ENCODE data around the gene TMC5. TPM values are rescaled to one million over a fixed set of nuclear protein-coding genes. Genes with fewer than 3 reads are reported as not detected.

TMC5 gene
- total and polyA plus RNA-seq, 4 donors: 0.50 to 1.2 (median 0.83) TPM

- WGBS: 94% methylated on average over 5 of the region's 5 CpGs
- Histone ChIP-seq H3K27me3 (ENCODE audit: control insufficient read depth in 4 of 4, insufficient read depth in 4 of 4, low read length in 3 of 4) (no peaks in the 10 kb centered on the region), H3K9ac (ENCODE audit: low read depth in 1 of 2, low read length in 2 of 2) (no peak overlapping the region), H3K27ac (ENCODE audit: low read depth in 1 of 2, low read length in 2 of 2) (no peak overlapping the region), H3K36me3 (ENCODE audit: control insufficient read depth in 4 of 4, insufficient read depth in 3 of 4, low read depth in 1 of 4, low read length in 3 of 4) (no peaks in the 10 kb centered on the region), H3K9me3 (ENCODE audit: control insufficient read depth in 4 of 4, low read length in 3 of 4) (no peaks in the 10 kb centered on the region), H3K4me3 (ENCODE audit: low read depth in 1 of 3, low read length in 3 of 3) (no peak overlapping the region), H3K4me1 (ENCODE audit: control insufficient read depth in 4 of 4, insufficient read depth in 4 of 4, low read length in 3 of 4) (peaks cover 0 to 5% (median 0%) of the 10 kb centered on the region in 4 donors)
- TF ChIP-seq REST (IDR thresholded peaks at IDR 0.05): no peak
- TF ChIP-seq HNF4A (conservative IDR thresholded peaks at IDR 0.05): no peak
- TF ChIP-seq FOXA2 (IDR thresholded peaks at IDR 0.05): no peak
- TF ChIP-seq EGR1 (IDR thresholded peaks at IDR 0.05; ENCODE audit: low read depth in 2 of 2): no peak
- no peak for TF ChIP-seq FOXA1 (IDR thresholded peaks at IDR 0.05)
- no peak for TF ChIP-seq NR2F2 (IDR thresholded peaks at IDR 0.05)
- no peak for TF ChIP-seq TAF1 (conservative IDR thresholded peaks at IDR 0.05)
- no peak for TF ChIP-seq GABPA (IDR thresholded peaks at IDR 0.05 in 1 of 2, conservative IDR thresholded peaks at IDR 0.05 in 1 of 2)
- no peak for TF ChIP-seq SP1 (IDR thresholded peaks at IDR 0.05)
- no peak for TF ChIP-seq JUND (IDR thresholded peaks at IDR 0.05)
- no peak for TF ChIP-seq RXRA (IDR thresholded peaks at IDR 0.05)
- TF ChIP-seq, protein P1, sequence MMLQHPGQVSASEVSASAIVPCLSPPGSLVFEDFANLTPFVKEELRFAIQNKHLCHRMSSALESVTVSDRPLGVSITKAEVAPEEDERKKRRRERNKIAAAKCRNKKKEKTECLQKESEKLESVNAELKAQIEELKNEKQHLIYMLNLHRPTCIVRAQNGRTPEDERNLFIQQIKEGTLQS (IDR thresholded peaks at IDR 0.05): no peak
- TF ChIP-seq ZBTB33 (IDR thresholded peaks at IDR 0.05): no peak
- TF ChIP-seq YY1 (IDR thresholded peaks at IDR 0.05): no peak
- TF ChIP-seq, protein P2, sequence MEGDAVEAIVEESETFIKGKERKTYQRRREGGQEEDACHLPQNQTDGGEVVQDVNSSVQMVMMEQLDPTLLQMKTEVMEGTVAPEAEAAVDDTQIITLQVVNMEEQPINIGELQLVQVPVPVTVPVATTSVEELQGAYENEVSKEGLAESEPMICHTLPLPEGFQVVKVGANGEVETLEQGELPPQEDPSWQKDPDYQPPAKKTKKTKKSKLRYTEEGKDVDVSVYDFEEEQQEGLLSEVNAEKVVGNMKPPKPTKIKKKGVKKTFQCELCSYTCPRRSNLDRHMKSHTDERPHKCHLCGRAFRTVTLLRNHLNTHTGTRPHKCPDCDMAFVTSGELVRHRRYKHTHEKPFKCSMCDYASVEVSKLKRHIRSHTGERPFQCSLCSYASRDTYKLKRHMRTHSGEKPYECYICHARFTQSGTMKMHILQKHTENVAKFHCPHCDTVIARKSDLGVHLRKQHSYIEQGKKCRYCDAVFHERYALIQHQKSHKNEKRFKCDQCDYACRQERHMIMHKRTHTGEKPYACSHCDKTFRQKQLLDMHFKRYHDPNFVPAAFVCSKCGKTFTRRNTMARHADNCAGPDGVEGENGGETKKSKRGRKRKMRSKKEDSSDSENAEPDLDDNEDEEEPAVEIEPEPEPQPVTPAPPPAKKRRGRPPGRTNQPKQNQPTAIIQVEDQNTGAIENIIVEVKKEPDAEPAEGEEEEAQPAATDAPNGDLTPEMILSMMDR (IDR thresholded peaks at IDR 0.05; ENCODE audit: low read depth, low read length, missing input control): no peak
- no peak for TF ChIP-seq HNF4G (IDR thresholded peaks at IDR 0.05)
- no peak for TF ChIP-seq RAD21 (IDR thresholded peaks at IDR 0.05)
- TF ChIP-seq, protein P3, sequence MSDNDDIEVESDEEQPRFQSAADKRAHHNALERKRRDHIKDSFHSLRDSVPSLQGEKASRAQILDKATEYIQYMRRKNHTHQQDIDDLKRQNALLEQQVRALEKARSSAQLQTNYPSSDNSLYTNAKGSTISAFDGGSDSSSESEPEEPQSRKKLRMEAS (IDR thresholded peaks at IDR 0.05): no peak
- no peak for DNase-seq (ENCODE audit: low spot score)
These were observed 67.9 kb downstream of the TMC5 start for GRCh38 chr16:19485611-19486010.

Measured in liver (tissue), 9 donors.